HepG2 (cell line): ENCODE results near the gene CDC25C. TPM values are rescaled to one million over a fixed set of nuclear protein-coding genes. Genes with fewer than 3 reads are reported as not detected.

Experiments used
- ATAC-seq: fragments of 200-7000 bp; cut with Tn5 transposase; 3 replicates; pipeline ENCODE4 v1.9.1; 2020; ENCODE audit warnings: mild to moderate bottlenecking, moderate library complexity
- BruUV-seq: library from RNA; stranded (reverse); fragments of 400-500 nt; replicated peaks from 2 replicates; lab custom pipeline; 2021; lab: Mats Ljungman, UMichigan
- CTCF ChIA-PET: fragments of 300-600 bp; formaldehyde crosslinking; extraction: SDS; loops from one replicate; lab custom pipeline; 2021; ENCODE audit warnings: low total read pairs, inconsistent platforms, low intra/inter-chr PET ratio; lab: Yijun Ruan, JAX
- POLR2A ChIA-PET: fragments of 350-600 bp; sonication (Branson Sonifier 250); formaldehyde crosslinking; loops from one replicate; lab custom pipeline; 2020; ENCODE audit warnings: antibody characterized with exemption, inconsistent platforms; lab: Yijun Ruan, JAX
- DNase-seq: peaks from one replicate; pipeline ENCODE4 v3.0.0-alpha.2; 2015; ENCODE audit warnings: low spot score
- FAIRE-seq: peaks from 3 replicates; lab custom pipeline; 2011; peaks lifted over from hg19 to GRCh38; lab: Jason Lieb, UNC
- H2AFZ ChIP-seq: one replicate; pipeline ENCODE4 v1.6.1; 2011; ENCODE audit warnings: low read length, inconsistent platforms
- H3K27ac ChIP-seq: fragments of 300-600 bp; 3 replicates; pipeline ENCODE4 v1.8.0; 2011; ENCODE audit warnings: mixed run types, mild to moderate bottlenecking, mixed read lengths, low read length, inconsistent platforms; ENCODE audit not compliant: insufficient read depth; ENCODE audit errors: extremely low read length
- H3K27me3 ChIP-seq, 2 experiments: fragments of 200-600 bp in 1 of 2; 2 replicates in 1 of 2; 3 replicates in 1 of 2; pipeline versions ENCODE4 v1.6.0 to v1.8.0; 2011; ENCODE audit warnings: low read length in 2 of 2, mild to moderate bottlenecking in 2 of 2, moderate library complexity in 2 of 2, inconsistent platforms in 1 of 2; ENCODE audit not compliant: insufficient read depth in 2 of 2, control insufficient read depth in 1 of 2
- H3K36me3 ChIP-seq, 2 experiments: fragments of 200-600 bp in 1 of 2; replicated peaks in 1 of 2; 2 replicates in 1 of 2; 3 replicates in 1 of 2; pipeline versions ENCODE4 v1.5.1 to v1.8.0; 2011; ENCODE audit warnings: low read length in 2 of 2, inconsistent platforms in 1 of 2; ENCODE audit not compliant: insufficient read depth in 2 of 2, control insufficient read depth in 1 of 2
- H3K4me1 ChIP-seq: 2 replicates; pipeline ENCODE4 v1.5.1; 2012; ENCODE audit warnings: low read length, inconsistent platforms; ENCODE audit not compliant: insufficient read depth
- H3K4me2 ChIP-seq: 2 replicates; pipeline ENCODE4 v1.6.0; 2011; ENCODE audit warnings: low read depth, low read length, inconsistent platforms
- H3K4me3 ChIP-seq, 3 experiments: fragments of 200-600 bp in 1 of 3; sonication (generic), shearing (Covaris generic) in 1 of 3; replicated peaks in 1 of 3; 2 replicates each; pipeline ENCODE4 v1.5.1; 2011 to 2016; ENCODE audit warnings: low read length in 3 of 3, inconsistent platforms in 2 of 3, low read depth in 2 of 3, mild to moderate bottlenecking in 2 of 3, control low read depth in 1 of 3, mixed read lengths in 1 of 3; ENCODE audit not compliant: insufficient read depth in 1 of 3
- H3K79me2 ChIP-seq: one replicate; pipeline ENCODE4 v1.6.1; 2011; ENCODE audit warnings: low read length, inconsistent platforms; ENCODE audit not compliant: insufficient read depth
- H3K9ac ChIP-seq: 2 replicates; pipeline ENCODE4 v1.6.0; 2011; ENCODE audit warnings: mild to moderate bottlenecking, low read depth, low read length, inconsistent platforms; ENCODE audit not compliant: insufficient read depth
- H3K9me3 ChIP-seq: 2 replicates; pipeline ENCODE4 v1.5.1; 2012; ENCODE audit warnings: mild to moderate bottlenecking, low read length
- H4K20me1 ChIP-seq: 2 replicates; pipeline ENCODE4 v1.6.0; 2011; ENCODE audit warnings: inconsistent platforms, mild to moderate bottlenecking, low read length, moderate library complexity; ENCODE audit not compliant: insufficient read depth
- ZNF143 ChIP-seq: sonication (generic); formaldehyde crosslinking; IDR thresholded peaks from 2 replicates; pipeline ENCODE4 v1.4.0; 2020; ENCODE audit warnings: missing genetic modification reagents
- WGBS: methylation state at CpG from one replicate; pipeline ENCODE4 v1.1.6; 2017; ENCODE audit warnings: low lambda C conversion rate; 5-methylcytosine and 5-hydroxymethylcytosine counted together
- in situ Hi-C: cut with HindIII; loops from 2 replicates; pipeline ENCODE4 v1.10.0; 2017; ENCODE audit warnings: low pct_unique_long_range_greater_than_20kb; ENCODE audit not compliant: extremely low pct_ligation_motif_present
- intact Hi-C: fragments of 100-400 bp; cut with micrococcal nuclease; formaldehyde crosslinking; loops from one replicate; pipeline ENCODE4 v1.10.0; 2022; ENCODE audit not compliant: unreplicated experiment
- polyA plus RNA-seq, 8 experiments: library from polyadenylated mRNA; depleted of rRNA in 3 of 8; stranded (reverse) in 7 of 8; unstranded in 1 of 8; fragments of >200 nt; fragmentation: Illumina TruSeq in 4 of 8; extraction: Trizol in 4 of 8; gene quantifications; 2 replicates each; pipeline versions ENCODE4 v1.2.1 to v1.2.3, GENCODE V29; 2011 to 2016; ENCODE audit warnings: low read depth in 4 of 8, missing spikeins in 1 of 8, mixed read lengths in 1 of 8; ENCODE audit not compliant: insufficient read depth in 1 of 8
- total RNA-seq, 5 experiments: library from RNA; depleted of rRNA; stranded (reverse); fragments of >200 nt; fragmentation: Illumina TruSeq; extraction: Trizol; gene quantifications; 2 replicates each; pipeline ENCODE4 v1.2.3, GENCODE V29; 2016; ENCODE audit warnings: low read depth in 1 of 5
- TF ChIP-seq, protein P1 (sequence below), 2 experiments: sonication (generic) in 1 of 2; formaldehyde crosslinking in 1 of 2; IDR thresholded peaks; 2 replicates each; pipeline versions ENCODE4 v1.4.0 to v1.6.1; 2016 to 2020; ENCODE audit warnings: borderline replicate concordance in 1 of 2, low read depth in 1 of 2, mild to moderate bottlenecking in 1 of 2, missing genetic modification reagents in 1 of 2
- TF ChIP-seq, protein P2 (sequence below): sonication (generic); formaldehyde crosslinking; IDR thresholded peaks from 2 replicates; pipeline ENCODE4 v1.5.1; 2020; ENCODE audit warnings: mild to moderate bottlenecking, missing genetic modification reagents, moderate library complexity

The CDC25C gene
- total and polyA plus RNA-seq, 2 of the 13 experiments (the other 11 are each of a cell fraction or from before 2014, with no cell fraction given): 17.7 to 27.6 TPM

DNA sequence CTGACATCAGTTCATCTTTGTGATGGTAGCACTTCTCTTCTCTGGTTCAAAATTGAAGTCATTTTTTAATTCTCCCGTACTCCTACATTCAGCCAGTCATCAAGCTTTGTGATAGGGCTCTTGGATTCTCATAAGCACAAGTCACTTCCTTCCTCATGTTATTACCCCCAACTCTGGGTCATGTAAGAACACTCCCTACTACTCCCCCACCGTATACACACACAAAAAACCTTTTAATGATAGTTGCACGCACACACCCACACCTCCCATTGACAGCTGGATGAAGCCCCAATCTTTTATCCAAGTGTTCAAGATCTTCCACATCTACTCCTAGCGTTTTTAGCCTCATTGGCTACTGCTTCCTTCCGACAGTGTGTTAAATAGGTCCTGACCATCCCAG lies 37.7 kb upstream of the CDC25C start:
- peaks cover 22% of the 10 kb centered on the region for H3K4me1 ChIP-seq
- H3K9ac ChIP-seq: no peak overlapping the region
- H3K27ac ChIP-seq: no peak overlapping the region
- H4K20me1 ChIP-seq: peaks cover 9% of the 10 kb centered on the region
- H3K79me2 ChIP-seq: peaks cover 67% of the 10 kb centered on the region
- H3K4me3 ChIP-seq: no peak overlapping the region
- ChIA-PET CTCF (no interaction called here), POLR2A (interaction anchor here (1.3 to 1.6 kb wide), 2 partner anchors 17 to 31 kb away, joined by 3 to 4 read pairs; partner anchors contain the start of gene FAM53C)
- H3K4me2 ChIP-seq: no peak overlapping the region
- H2AFZ ChIP-seq: no peak overlapping the region
- peaks cover 0 to 14% of the 10 kb centered on the region in 2 experiments; a peak in 3 of 5 replicates for H3K36me3 ChIP-seq
- no TSS peak for BruUV-seq
- no peaks in the 10 kb centered on the region for H3K9me3 ChIP-seq
- intact Hi-C loops: no loop called here
- WGBS: 95% methylated on average over 5 of the region's 5 CpGs
- DNase-seq (no peak), FAIRE-seq (no peak)
- in situ Hi-C loops: no loop called here
- TF ChIP-seq, protein P1, sequence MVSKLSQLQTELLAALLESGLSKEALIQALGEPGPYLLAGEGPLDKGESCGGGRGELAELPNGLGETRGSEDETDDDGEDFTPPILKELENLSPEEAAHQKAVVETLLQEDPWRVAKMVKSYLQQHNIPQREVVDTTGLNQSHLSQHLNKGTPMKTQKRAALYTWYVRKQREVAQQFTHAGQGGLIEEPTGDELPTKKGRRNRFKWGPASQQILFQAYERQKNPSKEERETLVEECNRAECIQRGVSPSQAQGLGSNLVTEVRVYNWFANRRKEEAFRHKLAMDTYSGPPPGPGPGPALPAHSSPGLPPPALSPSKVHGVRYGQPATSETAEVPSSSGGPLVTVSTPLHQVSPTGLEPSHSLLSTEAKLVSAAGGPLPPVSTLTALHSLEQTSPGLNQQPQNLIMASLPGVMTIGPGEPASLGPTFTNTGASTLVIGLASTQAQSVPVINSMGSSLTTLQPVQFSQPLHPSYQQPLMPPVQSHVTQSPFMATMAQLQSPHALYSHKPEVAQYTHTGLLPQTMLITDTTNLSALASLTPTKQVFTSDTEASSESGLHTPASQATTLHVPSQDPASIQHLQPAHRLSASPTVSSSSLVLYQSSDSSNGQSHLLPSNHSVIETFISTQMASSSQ (IDR thresholded peaks at IDR 0.05; ENCODE audit: low read depth): no peak
- TF ChIP-seq, protein P1 (CRISPR knock-in tag; IDR thresholded peaks at IDR 0.05; ENCODE audit: borderline replicate concordance): no peak
- TF ChIP-seq ZNF143 (CRISPR knock-in tag): no peak
- TF ChIP-seq, protein P2, sequence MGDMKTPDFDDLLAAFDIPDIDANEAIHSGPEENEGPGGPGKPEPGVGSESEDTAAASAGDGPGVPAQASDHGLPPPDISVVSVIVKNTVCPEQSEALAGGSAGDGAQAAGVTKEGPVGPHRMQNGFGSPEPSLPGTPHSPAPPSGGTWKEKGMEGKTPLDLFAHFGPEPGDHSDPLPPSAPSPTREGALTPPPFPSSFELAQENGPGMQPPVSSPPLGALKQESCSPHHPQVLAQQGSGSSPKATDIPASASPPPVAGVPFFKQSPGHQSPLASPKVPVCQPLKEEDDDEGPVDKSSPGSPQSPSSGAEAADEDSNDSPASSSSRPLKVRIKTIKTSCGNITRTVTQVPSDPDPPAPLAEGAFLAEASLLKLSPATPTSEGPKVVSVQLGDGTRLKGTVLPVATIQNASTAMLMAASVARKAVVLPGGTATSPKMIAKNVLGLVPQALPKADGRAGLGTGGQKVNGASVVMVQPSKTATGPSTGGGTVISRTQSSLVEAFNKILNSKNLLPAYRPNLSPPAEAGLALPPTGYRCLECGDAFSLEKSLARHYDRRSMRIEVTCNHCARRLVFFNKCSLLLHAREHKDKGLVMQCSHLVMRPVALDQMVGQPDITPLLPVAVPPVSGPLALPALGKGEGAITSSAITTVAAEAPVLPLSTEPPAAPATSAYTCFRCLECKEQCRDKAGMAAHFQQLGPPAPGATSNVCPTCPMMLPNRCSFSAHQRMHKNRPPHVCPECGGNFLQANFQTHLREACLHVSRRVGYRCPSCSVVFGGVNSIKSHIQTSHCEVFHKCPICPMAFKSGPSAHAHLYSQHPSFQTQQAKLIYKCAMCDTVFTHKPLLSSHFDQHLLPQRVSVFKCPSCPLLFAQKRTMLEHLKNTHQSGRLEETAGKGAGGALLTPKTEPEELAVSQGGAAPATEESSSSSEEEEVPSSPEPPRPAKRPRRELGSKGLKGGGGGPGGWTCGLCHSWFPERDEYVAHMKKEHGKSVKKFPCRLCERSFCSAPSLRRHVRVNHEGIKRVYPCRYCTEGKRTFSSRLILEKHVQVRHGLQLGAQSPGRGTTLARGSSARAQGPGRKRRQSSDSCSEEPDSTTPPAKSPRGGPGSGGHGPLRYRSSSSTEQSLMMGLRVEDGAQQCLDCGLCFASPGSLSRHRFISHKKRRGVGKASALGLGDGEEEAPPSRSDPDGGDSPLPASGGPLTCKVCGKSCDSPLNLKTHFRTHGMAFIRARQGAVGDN (CRISPR knock-in tag): no peak
- TF ChIP-seq, all 625 proteins: peak for 0
- no peak for ATAC-seq
- H3K27me3 ChIP-seq: no peaks in the 10 kb centered on the region
